Stimulated activated naive CD8-positive, alpha-beta T cell treated with anti-CD3 and anti-CD28 coated beads, Interleukin-15, Interleukin-2, amounts not matched to agents 100 ng/mL and 50 ng/mL, for 24 hours (primary cell): ENCODE measurements around the gene PPP6R2.

ENCODE experiments used
- H3K27ac Mint-ChIP-seq: one replicate; pipeline ENCODE4 v1.8.0; 2021; ENCODE audit warnings: mild to moderate bottlenecking, mixed read lengths
- H3K27me3 Mint-ChIP-seq: one replicate; pipeline ENCODE4 v1.8.0; 2021; ENCODE audit warnings: mixed read lengths
- H3K36me3 Mint-ChIP-seq: one replicate; pipeline ENCODE4 v1.8.0; 2021; ENCODE audit warnings: low read depth, mixed read lengths
- H3K4me1 Mint-ChIP-seq: one replicate; pipeline ENCODE4 v1.8.0; 2021; ENCODE audit warnings: low read depth, mixed read lengths
- H3K4me3 Mint-ChIP-seq: one replicate; pipeline ENCODE4 v1.8.0; 2021; ENCODE audit warnings: mild to moderate bottlenecking, mixed read lengths
- H3K9me3 Mint-ChIP-seq: one replicate; pipeline ENCODE4 v1.8.0; 2021; ENCODE audit warnings: mixed read lengths

Gene PPP6R2

GRCh38 chr22:50443197-50443596, 100.1 kb downstream of the PPP6R2 start:
- Mint-ChIP-seq H3K27ac (peak overlapping the region; percentile 75), H3K9me3 (no peaks in the 10 kb centered on the region), H3K27me3 (no peaks in the 10 kb centered on the region), H3K36me3 (peaks cover 9% of the 10 kb centered on the region), H3K4me1 (peaks cover 22% of the 10 kb centered on the region), H3K4me3 (no peak overlapping the region)

- Mint-ChIP-seq H3K4me3 (no peak overlapping the region), H3K36me3 (peaks cover 17% of the 10 kb centered on the region), H3K27ac (no peak overlapping the region), H3K4me1 (peaks cover 22% of the 10 kb centered on the region), H3K27me3 (no peaks in the 10 kb centered on the region), H3K9me3 (no peaks in the 10 kb centered on the region)
Observed at GRCh38 chr22:50443801-50444625, 100.9 kb downstream of the PPP6R2 start.

DNA sequence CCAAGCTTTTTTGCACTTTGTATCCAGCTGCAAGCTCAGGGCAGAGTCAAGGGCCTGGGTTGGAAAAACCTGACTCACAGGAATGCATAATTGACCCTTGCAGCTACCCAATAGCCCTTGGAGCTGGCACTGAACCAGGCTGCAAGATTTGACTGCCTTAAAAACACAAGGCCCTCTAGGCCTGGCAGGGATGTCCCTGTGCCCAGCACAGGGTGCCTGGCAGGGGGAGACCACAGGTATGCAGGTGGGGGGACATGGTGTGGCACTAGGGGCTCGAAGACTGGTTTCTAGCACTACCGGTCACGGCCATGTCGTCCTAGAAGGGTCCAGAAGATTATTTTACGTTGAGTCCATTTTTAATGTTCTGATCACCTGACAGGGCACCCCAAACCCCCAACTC, 101.5 kb downstream of the PPP6R2 start:
- Mint-ChIP-seq H3K4me1 (peaks cover 25% of the 10 kb centered on the region), H3K27me3 (no peaks in the 10 kb centered on the region), H3K36me3 (peaks cover 24% of the 10 kb centered on the region), H3K4me3 (no peak overlapping the region), H3K9me3 (no peaks in the 10 kb centered on the region), H3K27ac (peak overlapping the region; percentile 87)

GRCh38 chr22:50445071-50445879, 102.1 kb downstream of the PPP6R2 start:
- Mint-ChIP-seq H3K27ac (peak overlapping the region; percentile 87), H3K4me1 (peaks cover 28% of the 10 kb centered on the region), H3K9me3 (no peaks in the 10 kb centered on the region), H3K27me3 (no peaks in the 10 kb centered on the region), H3K4me3 (no peak overlapping the region), H3K36me3 (peaks cover 27% of the 10 kb centered on the region)

DNA sequence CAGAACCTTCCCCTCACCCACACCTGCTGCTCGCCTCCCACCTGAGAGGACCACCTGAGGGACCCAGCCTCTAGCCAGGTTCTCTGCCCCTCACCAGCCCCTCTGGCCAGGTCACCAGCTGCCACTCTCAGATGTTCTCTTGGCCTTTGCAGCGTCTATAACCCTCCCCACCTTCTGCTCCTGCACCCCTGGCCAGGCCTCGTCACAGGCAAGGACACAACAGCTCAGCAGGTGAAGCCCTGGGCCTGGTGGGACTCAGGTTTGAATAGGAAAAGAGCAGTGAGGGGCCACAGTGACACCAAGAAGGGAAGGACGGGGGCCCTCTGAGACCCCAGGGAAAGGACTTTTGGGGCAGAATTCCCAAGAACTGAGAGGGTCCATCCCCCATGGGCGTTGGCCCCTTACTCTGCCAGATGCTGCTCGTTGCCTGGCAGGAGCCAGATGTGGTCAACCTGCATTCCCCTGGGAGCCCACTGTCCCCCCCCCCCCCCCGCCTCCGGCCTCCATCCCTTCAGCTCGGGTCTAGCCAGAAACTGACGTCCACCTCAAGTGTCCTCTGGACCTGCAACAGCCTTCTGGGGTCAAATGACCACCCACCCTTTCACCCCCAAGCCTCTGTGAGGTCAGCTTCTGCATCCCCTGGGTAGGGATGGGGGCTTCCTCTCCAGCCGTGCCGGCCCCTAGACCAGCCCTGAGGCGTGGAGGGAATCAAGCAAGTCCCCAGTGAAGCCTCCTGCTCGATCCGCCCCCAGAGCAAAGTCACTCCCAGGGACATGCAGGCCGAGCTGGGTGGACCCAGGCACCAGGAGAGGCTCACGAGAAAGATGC, 103.0 kb downstream of the PPP6R2 start:
- Mint-ChIP-seq H3K27ac (peak overlapping the region; percentile 87), H3K36me3 (peaks cover 32% of the 10 kb centered on the region), H3K27me3 (no peaks in the 10 kb centered on the region), H3K4me1 (peaks cover 28% of the 10 kb centered on the region), H3K9me3 (no peaks in the 10 kb centered on the region), H3K4me3 (no peak overlapping the region)

GRCh38 chr22:50446708-50447575, 103.8 kb downstream of the PPP6R2 start:
- Mint-ChIP-seq H3K4me3 (no peak overlapping the region), H3K36me3 (peaks cover 38% of the 10 kb centered on the region), H3K27ac (no peak overlapping the region), H3K27me3 (no peaks in the 10 kb centered on the region), H3K4me1 (peaks cover 28% of the 10 kb centered on the region), H3K9me3 (no peaks in the 10 kb centered on the region)

- H3K36me3 Mint-ChIP-seq: peaks cover 41% of the 10 kb centered on the region
- no peak overlapping the region for H3K4me3 Mint-ChIP-seq
- no peaks in the 10 kb centered on the region for H3K9me3 Mint-ChIP-seq
- peaks cover 30% of the 10 kb centered on the region for H3K4me1 Mint-ChIP-seq
- H3K27me3 Mint-ChIP-seq: no peaks in the 10 kb centered on the region
- H3K27ac Mint-ChIP-seq: no peak overlapping the region
Observed at GRCh38 chr22:50447576-50448551, 104.7 kb downstream of the PPP6R2 start.

DNA sequence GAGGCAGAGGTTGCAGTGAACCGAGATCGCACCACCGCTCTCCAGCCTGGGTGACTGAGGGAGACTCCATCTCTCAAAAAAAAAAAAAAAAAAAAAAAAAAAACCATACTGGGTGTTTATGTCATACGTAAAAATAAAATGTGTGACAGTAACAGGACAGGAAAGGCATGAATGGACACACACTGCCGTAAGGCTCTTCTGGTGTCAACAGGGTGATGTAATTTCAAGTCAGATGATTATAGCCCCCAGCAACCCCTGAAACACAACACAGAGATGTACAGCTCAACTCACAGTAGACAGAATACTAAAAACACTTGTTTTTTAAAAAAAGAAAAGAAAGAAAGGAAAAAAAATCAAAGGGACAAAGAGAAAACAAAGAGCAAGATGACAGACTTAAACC, 109.5 kb downstream of the PPP6R2 start:
- H3K27me3 Mint-ChIP-seq: no peaks in the 10 kb centered on the region
- peaks cover 49% of the 10 kb centered on the region for H3K36me3 Mint-ChIP-seq

DNA sequence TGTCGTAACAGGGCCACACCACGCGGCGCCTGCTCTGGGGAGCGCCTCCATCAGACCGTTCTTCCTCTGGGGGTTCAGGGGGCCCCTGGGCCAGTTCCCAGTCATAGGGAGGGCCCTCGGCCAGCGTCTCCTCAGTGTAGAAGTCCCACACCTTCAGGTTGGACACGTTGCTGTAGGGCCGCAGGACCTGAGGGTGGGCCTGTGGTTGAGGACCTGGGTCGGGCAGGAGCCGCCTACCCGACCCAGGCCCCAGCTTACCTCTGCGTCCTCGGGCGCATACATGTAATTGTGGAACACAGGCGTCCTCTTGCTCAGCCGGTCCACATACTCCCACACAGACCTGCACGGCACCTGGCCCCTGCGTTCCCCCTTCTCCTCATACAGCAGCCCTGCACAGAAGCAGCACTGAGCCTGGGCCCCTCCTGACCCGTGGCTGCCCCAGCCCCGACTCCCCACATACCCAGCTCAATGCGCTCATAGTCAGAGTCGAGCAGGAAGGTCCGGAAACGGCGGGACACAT, 111.5 kb downstream of the PPP6R2 start:
- peaks cover 43% of the 10 kb centered on the region for H3K36me3 Mint-ChIP-seq
- no peaks in the 10 kb centered on the region for H3K27me3 Mint-ChIP-seq
- H3K4me1 Mint-ChIP-seq: peaks cover 17% of the 10 kb centered on the region
- no peak overlapping the region for H3K4me3 Mint-ChIP-seq
- no peak overlapping the region for H3K27ac Mint-ChIP-seq
- no peaks in the 10 kb centered on the region for H3K9me3 Mint-ChIP-seq

More for the DNA sequence above, 109.5 kb downstream of the PPP6R2 start:
- Mint-ChIP-seq H3K4me3 (no peak overlapping the region), H3K9me3 (no peaks in the 10 kb centered on the region), H3K27ac (peak overlapping the region; percentile 72), H3K4me1 (peaks cover 20% of the 10 kb centered on the region)

- Mint-ChIP-seq H3K27ac (no peak overlapping the region), H3K36me3 (peaks cover 40% of the 10 kb centered on the region), H3K4me1 (peaks cover 14% of the 10 kb centered on the region), H3K27me3 (no peaks in the 10 kb centered on the region), H3K4me3 (no peak overlapping the region), H3K9me3 (no peaks in the 10 kb centered on the region)
Observed at GRCh38 chr22:50455201-50455600, 112.1 kb downstream of the PPP6R2 start.

- Mint-ChIP-seq H3K27me3 (no peaks in the 10 kb centered on the region), H3K9me3 (no peaks in the 10 kb centered on the region), H3K4me3 (no peak overlapping the region), H3K36me3 (peaks cover 42% of the 10 kb centered on the region), H3K4me1 (peaks cover 14% of the 10 kb centered on the region), H3K27ac (no peak overlapping the region)
Observed at GRCh38 chr22:50456026-50456425, 112.9 kb downstream of the PPP6R2 start.

GRCh38 chr22:50456466-50457234, 113.5 kb downstream of the PPP6R2 start:
- H3K4me3 Mint-ChIP-seq: no peak overlapping the region
- no peaks in the 10 kb centered on the region for H3K27me3 Mint-ChIP-seq
- H3K9me3 Mint-ChIP-seq: no peaks in the 10 kb centered on the region
- H3K36me3 Mint-ChIP-seq: peaks cover 37% of the 10 kb centered on the region
- no peak overlapping the region for H3K27ac Mint-ChIP-seq
- H3K4me1 Mint-ChIP-seq: peaks cover 14% of the 10 kb centered on the region
